Measurements from ENCODE around the gene RTL1. TPM values are rescaled to one million over a fixed set of nuclear protein-coding genes. Genes with fewer than 3 reads are reported as not detected.

Gene RTL1
- polyA plus RNA-seq, 1 donor: 60.5 TPM

DNA sequence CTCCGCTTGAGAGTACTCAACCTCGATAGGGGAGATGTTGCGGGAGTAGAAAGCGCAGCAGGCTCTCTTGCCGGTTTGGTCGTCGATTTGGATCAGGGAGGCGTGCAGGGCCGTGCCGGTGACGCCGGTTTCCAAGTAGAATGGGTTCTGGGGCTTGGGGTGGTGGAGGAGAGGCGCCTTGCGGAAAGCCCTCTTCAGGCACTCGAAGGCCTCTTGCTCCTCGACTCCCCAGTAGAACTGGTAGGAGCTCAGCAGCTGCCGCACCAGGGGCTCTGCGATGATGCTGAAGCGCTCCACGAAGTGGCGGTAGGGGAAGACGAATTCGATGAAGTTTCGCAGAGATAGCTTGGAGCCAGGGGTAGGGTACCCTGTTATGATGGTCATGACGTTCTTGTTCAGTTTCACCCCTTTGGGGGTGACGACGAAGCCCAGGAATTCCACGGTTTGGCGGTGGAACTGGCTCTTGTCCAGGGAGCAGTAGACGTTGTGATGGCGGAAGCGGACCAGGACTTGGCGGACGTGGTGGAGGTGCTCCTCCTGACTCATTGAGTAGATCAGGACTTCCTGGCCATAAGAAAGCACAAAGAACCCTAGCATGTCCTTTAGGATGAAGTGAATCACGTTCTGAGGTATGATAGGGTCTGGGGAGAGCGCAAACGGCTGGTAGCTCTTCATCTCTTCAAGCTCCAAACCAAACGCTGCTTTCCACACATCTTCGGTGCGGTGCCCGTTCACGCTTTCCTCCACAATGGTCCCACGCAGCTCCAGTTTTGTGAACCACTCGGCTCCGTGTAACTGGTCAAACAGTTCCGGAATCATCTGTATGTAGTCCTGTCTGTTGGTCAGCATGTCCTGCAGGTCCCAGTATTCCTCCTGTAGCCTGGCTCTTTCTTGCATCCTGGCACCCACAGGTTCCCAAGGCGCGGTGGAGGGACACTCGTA lies 21.2 kb downstream of the RTL1 start:
- no peak for DNase-seq (ENCODE audit: low read depth)

DNA sequence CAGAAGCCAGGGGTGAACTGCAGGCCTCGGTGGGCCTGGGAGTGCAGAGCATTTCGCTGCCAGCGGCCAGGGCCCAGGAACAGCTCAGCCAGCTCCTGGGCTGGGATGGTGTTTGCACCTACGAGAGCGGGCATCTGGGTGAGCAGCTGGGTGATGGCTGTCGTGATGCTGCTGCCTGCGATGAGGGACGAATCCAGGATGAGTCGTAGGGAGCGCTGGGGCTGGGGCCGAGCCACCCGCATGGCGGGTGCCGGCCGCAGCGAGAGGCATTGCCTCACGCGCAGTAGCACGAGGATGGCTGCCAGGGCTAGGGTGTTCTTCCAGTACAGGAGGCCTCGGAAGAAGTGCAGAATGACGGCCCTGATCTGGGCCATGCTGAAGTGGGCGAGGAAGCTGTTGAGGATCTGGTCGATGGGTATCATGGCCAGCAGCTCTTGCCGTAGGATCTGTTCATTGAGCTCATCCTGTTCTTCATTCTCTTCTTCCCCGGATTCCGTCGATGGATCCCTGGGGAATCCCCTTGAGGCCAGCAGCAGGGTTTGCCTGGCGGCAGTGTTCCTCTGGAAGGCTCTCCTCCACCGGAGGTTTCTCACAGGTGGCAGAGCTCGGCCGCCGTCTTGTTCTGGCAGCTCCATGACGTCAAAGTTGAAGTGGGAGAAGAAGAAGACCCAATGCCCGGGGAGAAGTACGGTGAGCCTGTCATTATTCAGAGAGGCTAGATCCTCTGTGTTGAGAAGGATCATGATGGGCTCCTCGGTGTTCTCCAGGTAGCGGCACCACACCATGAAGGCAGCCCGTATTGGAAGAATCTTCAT lies 22.1 kb downstream of the RTL1 start:
- DNase-seq (ENCODE audit: low read depth): no peak

- no peak for DNase-seq (ENCODE audit: low read depth)
Measured at GRCh38 chr14:100880271-100881101, 23.0 kb downstream of the RTL1 start.

DNA sequence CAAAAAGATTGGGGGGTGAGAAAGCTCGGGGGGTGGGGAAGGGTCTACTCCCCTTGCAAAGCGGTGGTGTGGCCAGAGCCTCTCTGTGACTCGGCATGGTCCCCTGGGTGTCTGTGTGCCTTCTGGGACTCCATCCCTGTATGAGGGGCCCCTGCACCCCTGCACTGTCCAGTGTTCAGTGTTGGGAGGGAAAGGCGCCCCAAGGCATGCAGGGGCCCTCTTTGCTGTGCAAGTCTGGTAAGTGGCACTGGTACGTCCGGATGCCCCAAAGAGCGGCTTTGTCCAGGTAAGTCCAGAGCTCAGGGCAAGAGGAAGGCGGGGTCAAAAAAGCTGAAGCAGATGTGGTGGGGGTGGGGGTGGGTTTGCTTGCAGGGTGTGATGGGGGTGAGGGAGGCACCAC lies 23.7 kb downstream of the RTL1 start:
- no peak for DNase-seq (ENCODE audit: low read depth)

- no peak for DNase-seq (ENCODE audit: low read depth)
Measured at GRCh38 chr14:100879194-100879593, 24.3 kb downstream of the RTL1 start.

DNA sequence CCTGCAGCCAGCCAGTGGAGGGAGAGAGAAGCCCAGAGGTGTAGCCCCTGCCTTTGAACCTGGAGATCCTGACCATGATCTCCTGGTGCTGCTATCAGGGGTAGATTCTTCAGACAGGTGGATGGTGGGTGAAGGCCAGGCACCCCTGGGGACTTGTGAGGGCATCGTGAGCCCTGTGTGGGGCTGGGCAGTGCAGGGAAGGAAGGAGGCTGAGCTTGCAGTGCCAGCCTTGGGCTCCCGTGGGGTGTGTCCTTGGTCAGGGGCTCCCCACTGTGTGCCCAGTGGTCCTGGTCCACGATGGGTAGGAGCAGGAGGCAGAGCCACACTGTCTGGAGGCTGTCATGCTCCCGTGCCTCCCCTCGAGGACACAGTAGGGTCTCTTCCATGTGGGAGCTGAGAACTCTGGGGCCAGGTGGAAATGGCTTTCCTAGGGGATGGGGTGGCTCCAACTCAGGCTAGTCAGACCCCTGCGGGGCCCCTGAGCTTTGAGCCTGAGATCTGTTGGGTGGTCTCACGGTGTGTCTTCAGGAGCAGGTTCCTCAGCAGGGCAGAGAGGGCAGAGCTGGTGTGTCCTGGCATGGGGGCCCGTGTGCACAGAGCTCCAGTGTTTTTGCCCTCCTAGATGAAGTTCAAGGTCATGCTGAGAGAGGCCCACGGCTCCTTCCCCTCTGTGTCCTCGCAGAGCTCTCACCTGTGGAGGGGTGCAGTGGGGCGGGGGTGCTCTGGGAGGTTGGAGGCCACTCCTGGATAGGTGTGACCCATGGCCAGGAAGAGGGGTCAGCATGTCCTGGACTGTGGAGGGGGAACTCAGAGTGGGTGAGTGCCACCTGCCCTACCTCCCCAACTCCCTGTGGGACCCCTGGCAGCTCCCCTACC lies 25.0 kb downstream of the RTL1 start:
- no peak for DNase-seq (ENCODE audit: low read depth)

DNA sequence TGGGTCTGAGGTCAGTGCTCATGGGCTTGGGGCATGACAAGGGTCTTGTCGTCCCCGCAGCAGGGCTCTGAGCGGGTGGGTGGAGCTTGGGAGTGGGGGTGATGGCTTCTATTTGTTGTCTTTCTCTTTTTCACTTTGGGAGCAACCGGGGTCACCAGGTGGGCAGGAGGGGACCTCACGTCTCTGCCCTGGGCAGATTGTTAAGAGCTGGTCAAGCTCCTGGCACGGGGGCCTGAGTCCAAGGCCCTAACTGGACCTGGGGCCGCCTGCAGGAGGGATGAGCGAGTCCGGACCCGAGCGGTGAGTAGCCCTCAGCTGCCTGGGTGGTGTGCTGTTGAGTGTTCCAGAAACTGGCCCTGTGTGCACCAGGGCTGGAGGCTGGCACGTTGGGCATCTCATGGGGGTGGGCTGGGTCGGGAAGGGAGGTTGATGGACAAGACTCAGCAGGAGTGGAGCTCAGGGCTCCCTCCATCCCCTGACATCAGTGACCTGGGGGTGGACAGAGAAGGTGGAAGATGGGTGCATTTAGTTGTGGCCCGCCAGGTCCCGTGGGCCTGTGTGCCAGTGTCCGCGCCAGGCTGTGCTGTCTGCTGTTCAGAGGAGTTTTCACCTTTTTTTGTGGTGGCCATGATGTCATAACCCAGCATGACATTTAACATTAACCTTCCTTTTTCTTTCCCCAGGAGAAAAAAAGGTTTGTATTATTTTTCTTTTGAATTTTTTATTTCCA lies 27.5 kb downstream of the RTL1 start:
- no peak for DNase-seq (ENCODE audit: low read depth)

DNA sequence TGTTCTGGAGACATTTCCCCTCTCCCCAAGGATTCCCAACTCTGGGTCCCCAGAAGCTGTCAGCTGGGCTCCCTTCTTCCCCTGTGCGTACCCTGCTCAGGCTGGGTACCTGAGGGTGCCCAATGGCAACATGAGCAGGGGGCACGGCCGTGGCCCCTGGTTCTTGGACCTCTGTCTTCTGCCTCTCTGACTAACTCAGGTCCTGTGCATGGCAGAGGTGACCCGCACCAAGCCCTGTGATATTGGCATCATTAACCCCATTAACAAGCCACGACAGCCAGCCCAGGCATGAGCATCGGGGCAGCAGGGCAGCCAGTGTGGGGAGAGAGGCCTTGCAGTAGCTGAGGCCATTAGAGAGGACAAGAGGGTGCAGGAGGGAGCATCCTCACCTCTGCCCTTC lies 28.4 kb downstream of the RTL1 start:
- no peak for DNase-seq (ENCODE audit: low read depth)

GRCh38 chr14:100874411-100875091 lies 29.0 kb downstream of the RTL1 start:
- no peak for DNase-seq (ENCODE audit: low read depth)

GRCh38 chr14:100874051-100874410 lies 29.5 kb downstream of the RTL1 start:
- no peak for DNase-seq (ENCODE audit: low read depth)

- DNase-seq (ENCODE audit: low read depth): no peak
Measured at GRCh38 chr14:100873096-100873482, 30.4 kb downstream of the RTL1 start.

DNA sequence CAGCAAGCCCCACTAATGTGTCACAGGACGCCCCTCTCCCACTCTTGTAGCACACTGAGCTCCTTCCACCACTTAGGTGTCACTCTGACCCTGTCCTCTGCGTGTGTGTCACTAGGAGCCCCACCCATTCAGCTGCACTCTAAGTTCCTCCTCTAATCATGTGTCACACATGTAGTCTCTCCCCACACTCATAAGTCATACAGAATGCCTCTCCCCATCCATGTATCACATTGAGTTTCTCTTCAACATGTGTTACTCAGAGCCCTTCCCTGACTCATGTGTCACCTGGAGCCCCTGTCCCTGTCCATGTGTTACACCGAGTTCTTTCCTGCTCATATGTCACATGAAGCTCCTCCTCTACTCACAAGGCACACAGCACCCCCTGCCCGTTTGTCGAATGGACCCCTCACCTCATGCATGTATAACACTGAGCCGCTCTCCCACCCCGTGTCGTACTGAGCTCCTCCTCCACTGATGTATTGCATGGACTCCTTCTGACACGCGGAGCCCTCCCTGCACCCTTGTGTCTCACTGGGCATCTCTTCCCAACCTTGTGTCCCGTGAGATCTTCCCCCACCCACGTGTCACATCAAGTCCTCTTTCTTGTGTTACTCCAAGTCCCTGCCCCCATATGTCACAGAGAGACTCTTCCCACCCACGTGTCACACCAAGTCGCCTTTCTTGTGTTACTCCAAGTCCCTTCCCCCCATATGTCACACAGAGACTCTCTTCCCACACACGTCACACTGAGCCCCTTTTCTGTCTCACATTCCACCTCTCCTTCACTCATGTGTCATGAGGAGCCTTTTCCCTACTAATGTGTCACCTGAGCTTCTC lies 31.0 kb downstream of the RTL1 start:
- DNase-seq (ENCODE audit: low read depth): no peak

GRCh38 chr14:100871234-100872186 lies 32.0 kb downstream of the RTL1 start:
- no peak for DNase-seq (ENCODE audit: low read depth)

- no peak for DNase-seq (ENCODE audit: low read depth)
Measured at GRCh38 chr14:100868621-100869370, 34.7 kb downstream of the RTL1 start.

DNA sequence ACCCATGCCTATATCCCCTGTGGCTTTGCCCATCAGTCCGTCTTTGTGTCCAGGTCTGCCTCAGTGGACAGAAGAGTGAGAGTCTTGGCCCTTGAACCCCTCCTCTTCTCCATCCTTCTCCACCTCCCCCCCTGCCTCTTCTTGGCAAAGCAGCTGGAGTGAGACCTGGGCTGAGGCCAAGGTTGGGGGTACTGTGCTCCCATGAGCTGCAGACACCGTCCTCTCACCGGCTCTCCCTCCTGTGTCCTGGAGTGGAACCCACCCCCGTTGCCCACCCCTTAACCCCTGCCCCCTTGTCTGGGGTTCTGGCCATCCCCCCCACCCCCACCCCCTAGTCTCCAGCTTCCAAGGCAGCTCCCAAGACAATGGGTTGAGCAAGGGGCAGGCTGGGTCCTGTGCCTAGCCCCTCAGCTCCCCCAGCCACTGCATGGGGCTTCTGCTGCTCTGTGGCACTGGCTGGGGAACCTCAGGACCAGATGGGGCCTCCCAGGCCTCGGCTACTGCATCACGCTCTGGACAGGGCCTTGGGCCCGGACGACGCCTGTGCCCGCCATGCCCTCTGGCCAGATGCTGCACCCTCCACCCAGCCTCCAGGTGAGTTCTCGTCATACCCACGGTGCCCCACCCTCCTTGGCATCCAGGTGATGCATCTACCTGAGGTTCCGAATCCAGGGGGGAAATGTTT lies 35.7 kb downstream of the RTL1 start:
- no peak for DNase-seq (ENCODE audit: low read depth)

All from forelimb muscle (tissue), 1 donor.